GM08714 (cell line): Measurements from ENCODE around the gene CEP95.

Experiments used
- H3K4me3 ChIP-seq: fragments of 200-500 bp; sonication (Bioruptor generic); 2 replicates; pipeline ENCODE4 v1.5.1; 2014; ENCODE audit warnings: mild to moderate bottlenecking, low read length, inconsistent platforms
- ZNF274 ChIP-seq: IDR thresholded peaks from 2 replicates; pipeline ENCODE4 v1.6.1; 2012; ENCODE audit warnings: mild to moderate bottlenecking, low read depth, low read length

CEP95 gene

GRCh38 chr17:64484380-64484779 lies 22.4 kb upstream of the CEP95 start:
- no peak overlapping the region for H3K4me3 ChIP-seq
- no peak for TF ChIP-seq ZNF274

- TF ChIP-seq ZNF274, result no peak
- no peak overlapping the region for H3K4me3 ChIP-seq
These were observed 18.5 kb upstream of the CEP95 start for GRCh38 chr17:64488301-64488700.

DNA sequence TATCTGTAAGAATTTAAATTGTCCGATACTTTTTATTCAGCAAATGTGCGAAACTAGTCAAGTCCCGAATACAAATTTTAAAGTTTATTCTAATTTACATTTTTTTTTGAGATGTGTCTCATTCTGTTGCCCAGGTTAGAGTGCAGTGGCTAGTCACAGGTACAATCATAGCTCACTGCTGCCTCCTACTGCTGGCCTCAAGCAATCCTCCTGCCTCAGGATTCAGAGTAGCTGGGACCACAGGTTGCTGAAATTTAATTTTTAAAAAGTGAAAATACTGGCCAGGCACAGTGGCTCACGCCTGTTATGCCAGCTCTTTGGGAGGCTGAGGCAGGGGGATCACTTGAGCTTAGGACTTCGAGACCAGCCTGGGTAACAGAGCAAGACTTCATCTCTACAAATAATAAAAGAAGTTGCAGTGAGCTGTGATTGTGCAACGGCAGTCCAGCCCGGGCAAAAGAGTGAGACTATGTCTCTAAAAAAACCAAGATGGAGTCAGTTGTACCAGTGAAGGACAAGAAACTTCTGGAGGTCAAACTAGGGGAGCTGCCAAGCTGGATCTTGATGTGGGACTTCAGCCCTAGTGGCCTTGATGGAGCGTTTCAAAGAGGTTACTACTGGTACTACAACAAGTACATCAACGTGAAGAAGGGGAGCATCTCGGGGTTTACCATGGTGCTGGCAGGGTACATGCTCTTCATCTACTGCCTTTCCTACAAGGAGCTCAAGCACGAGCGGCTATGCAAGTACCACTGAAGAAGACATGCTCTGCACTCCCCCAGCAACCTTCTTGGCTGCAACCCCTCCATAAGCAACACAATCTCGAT lies 15.5 kb upstream of the CEP95 start:
- no peak for TF ChIP-seq ZNF274
- no peak overlapping the region for H3K4me3 ChIP-seq

GRCh38 chr17:64491994-64492393 lies 14.8 kb upstream of the CEP95 start:
- TF ChIP-seq ZNF274, result no peak
- no peak overlapping the region for H3K4me3 ChIP-seq

- TF ChIP-seq ZNF274, result no peak
These were observed 14.2 kb upstream of the CEP95 start for GRCh38 chr17:64492481-64493109.

DNA sequence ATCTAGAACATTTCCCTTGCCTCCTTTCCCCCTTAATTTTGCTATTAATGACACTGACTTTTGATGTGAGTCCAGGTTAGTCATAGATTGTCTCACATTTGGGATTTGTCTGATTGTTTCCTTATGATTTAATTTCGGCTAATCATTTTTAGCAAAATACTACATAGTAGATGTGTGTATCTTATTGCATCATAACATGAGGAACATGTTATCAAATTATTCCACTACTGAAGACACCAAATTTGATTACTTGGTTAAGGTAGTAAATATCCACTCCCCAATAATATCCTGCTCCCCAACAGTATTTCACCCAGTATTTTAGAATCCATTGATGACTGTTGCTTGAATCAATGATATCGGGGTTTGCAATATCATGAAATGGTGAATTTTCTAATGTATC lies 12.7 kb upstream of the CEP95 start:
- no peak overlapping the region for H3K4me3 ChIP-seq
- no peak for TF ChIP-seq ZNF274

More at GRCh38 chr17:64492481-64493109, 14.2 kb upstream of the CEP95 start:
- H3K4me3 ChIP-seq, result no peak overlapping the region

DNA sequence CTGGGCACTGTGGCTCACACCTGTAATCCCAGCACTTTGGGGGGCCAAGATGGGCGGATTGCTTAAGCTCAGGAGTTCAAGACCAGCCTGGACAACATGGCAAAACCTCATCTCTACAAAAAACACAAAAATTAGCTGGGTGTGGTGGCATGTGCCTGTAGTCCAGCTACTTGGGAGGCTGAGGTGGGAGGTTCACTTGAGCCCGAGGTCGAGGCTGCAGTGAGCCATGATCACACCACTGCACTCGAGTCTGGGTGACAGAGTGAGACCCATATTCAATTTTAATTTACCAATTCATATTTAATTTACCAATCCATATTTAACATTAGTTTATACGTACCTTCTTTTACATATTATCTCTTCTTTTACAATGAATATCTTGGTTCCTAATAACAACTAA lies 11.5 kb upstream of the CEP95 start:
- H3K4me3 ChIP-seq, result peak overlapping the region; percentile 93; the same call in 1 of the 2 replicates

- H3K4me3 ChIP-seq, result peak overlapping the region; percentile 93
- no peak for TF ChIP-seq ZNF274
These were observed 10.4 kb upstream of the CEP95 start for GRCh38 chr17:64496348-64496785.

DNA sequence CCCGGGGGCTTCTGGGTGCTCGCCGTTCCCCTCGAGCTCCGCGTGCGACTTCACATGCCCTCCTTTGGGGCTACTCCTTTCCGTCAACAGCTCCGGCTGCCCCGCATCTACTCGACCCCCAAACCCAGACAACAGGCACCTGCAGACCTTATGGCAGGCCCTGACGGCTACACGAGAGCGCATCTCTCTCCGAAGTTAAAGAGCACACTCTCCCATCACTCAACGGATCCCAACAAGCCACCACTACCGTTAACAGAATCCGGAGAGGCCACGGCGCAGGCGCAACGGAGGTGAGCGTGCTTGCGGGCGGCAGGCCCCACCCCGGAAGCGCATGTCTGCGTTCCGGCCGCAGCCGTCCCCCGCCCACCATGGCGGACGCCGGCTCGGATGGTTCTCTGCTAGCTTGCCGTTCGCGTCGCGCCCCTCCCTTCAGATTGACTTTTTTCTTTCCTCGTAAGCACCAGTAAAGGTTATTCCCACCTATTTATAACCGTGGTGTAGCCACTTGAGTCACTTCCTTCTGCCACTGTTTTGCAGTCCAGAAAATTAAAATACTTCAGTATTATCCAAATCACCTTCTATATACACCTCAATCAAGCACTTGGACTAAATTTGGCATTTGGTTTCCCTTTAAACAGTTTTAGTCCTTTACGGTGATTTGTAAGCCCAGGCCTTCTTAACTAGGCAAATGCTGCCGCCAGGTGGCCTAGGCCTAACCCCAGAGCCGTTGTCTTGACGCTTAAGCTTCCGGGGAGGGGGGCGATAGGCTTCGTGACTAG lies 9.8 kb upstream of the CEP95 start, which contains the start of gene POLG2:
Gene POLG2 (minus strand): TSS at position 269 of the 779 bp plus-strand sequence. CDS start 86 bp downstream, at position 183.
- H3K4me3 ChIP-seq, result peak within 1 kb of the TSS; percentile 93
- no peak for TF ChIP-seq ZNF274

DNA sequence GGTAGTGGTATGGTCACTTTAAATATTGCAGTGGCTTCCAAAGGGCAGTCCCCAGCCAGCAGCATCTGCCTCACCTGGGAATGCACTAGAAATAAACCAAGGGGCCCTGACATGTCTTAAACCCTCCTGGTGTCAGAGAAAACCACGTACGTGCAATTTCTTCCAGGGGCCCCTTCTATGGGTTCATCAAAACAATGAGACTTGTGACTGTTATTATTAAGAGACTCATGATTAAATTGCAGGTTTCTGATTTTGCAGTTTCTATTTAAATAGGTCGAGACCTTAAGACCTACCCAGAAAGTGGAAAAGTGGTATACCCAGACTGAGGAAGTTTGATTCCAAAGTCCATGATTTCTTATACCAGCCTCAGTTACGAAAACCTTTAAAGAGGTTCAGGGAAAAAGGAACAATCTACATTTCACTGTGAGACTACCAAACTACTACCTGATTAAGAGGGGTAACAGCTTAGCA lies 9.2 kb upstream of the CEP95 start:
- TF ChIP-seq ZNF274, result no peak
- peak overlapping the region; percentile 93; the same call in 1 of the 2 replicates for H3K4me3 ChIP-seq

- no peak for TF ChIP-seq ZNF274
- H3K4me3 ChIP-seq, result no peak overlapping the region
These were observed 8.2 kb upstream of the CEP95 start for GRCh38 chr17:64498308-64499203.

DNA sequence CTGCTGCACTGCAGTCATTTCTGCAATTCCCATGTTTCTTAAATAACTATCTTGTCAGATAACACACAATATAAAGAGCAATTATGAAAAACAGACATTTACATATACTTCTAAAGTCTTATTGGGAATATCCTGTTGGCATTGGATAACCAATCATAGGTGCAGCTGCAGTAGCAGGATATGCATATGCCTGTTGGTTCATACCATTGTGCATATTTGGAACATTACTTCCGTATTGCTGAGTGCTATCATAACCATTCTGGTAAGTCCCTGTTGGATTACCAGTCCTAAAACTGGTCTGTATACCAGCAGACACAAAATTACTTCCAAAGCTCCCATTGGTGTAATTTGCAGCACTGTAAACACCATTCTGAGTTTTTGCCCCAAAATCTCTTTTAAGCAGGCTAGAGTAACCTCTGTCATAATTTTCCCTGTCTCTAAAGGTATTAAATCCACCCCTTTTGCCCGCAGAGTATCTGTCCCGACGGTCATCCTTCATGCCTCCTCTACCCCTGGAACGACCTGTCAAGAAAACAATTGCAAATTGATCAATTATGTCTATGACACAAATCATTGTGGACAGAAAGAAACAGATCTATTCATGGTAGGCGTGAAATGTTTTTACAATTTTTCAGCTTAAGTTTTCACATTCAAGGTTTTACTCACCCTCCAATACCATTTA lies 6.8 kb upstream of the CEP95 start:
- TF ChIP-seq ZNF274, result no peak

DNA sequence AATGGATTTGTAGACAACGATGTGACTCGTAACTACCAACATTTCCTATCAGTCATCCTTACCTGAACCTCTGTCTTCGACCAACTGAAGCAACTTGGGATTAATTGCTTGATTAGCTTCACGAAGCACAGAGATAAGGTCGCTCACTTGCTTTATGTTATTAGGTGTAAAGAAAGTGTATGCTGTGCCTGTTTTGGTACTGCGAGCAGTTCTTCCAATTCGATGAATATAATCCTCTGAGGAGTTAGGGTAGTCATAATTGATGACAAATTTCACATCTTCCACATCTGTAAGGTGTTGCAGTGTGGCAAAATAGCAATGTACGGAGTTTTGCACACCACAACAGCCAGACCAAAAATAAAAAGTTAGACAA lies 6.3 kb upstream of the CEP95 start:
- no peak for TF ChIP-seq ZNF274
- no peak overlapping the region for H3K4me3 ChIP-seq

More for the DNA sequence above, 6.8 kb upstream of the CEP95 start:
- H3K4me3 ChIP-seq, result no peak overlapping the region
